GM21367 (cell line): Measurements from ENCODE around the gene GP1BA.

Source experiments
- ATAC-seq: cut with Tn5 transposase; IDR thresholded peaks from one replicate; pipeline ENCODE4 v1.9.1; 2021; ENCODE audit not compliant: unreplicated experiment

Gene GP1BA

GRCh38 chr17:4937553-4937952, 5.5 kb downstream of the GP1BA start:
- ATAC-seq: no peak

GRCh38 chr17:4938069-4938491, 6.0 kb downstream of the GP1BA start:
- ATAC-seq: no peak

DNA sequence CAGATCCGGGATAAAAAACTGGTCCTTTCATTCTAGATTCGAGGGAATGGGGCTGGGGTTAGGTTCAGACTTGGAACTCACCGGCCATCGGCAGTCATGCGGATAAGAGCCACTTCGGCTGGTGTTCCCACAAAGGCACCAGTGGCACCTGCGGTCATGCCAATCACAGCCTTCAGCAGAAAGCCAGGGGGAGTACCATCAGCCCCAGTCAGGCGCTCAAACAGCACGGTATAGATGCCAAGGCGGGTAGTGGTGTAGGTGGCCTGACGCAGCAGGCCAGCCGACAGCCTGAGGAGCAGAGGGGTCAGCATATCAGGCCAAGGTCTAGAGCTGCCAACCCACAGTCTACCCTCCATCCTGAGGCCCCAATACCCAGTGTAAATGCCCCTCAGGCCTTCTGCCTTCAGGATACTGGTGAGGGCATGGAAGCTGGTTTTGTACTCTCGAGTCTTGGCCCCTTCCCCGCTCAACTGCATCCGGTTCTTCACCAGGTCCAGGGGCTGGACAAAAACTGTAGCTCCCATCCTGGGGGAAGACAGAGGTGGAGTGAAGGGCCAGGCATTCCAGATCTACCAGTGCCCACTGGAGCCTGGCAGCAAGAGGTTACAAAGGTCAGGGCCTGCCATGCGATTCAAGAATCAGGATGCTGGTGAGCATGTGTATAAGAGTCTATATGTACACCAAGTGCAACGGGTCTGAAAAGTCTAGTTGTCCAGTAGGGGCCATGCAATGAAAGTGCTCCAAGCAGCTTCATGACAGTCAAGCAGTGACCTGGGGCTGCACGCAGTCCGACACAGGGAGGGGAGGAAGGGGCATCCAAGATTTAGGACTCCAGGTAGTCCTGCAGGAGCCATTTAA, 6.8 kb downstream of the GP1BA start:
- ATAC-seq: no peak

DNA sequence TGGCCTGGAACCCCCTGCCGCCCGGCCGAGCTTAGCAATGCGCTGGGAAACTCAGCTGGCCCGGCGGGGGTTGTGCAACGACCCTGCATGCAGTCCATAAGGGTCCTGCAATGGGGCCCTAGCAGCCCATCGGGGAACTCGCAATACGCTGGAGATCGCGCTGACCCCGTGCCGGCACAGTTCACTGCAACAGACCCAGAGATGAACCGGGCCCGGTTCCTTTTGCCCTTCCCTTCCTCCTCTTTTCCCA, 7.4 kb downstream of the GP1BA start:
- no peak for ATAC-seq

DNA sequence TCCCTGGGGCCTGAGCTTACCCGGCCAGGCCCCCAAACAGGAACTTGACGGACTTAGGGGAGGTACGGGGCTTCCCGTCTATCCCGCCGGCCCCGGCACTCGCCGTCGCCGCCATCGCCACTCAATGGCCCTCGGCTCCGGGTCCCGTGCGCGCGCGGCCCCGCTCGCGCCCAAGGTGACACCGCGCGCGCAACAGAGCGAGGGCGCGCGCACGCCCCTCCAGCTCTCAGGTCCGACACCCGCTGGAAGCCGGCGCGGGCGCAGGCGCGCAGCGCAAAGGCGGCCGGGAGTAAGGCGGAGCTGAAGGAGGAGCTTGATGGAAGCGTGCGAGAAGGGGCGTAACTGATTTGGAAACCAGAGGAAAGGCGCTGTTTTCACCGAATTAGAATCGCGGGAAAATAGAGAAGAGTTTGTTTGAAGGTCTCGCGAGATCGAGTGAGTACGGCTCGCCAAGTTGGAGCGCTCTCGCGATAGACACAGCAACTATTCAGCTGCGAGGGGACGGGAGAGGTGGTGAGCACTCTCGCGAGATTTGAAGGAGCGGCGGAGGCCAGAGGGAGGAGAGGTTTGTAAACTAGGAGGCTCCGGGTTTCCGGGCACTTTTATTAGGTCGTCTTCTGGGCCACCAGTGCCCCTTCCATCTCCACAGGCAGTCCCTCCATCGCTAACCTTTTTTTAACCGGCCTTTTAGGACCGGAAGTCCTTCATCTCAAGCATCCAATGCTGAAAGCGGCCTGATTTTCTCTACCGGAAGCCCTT, 7.9 kb downstream of the GP1BA start, which contains the start of the genes RNF167 and SLC25A11:
RNF167 (plus strand) TSS at position 473 of the 759 bp plus-strand sequence. CDS start 642 bp downstream, outside the sequence.
SLC25A11 (minus strand) TSS at position 251 of the 759 bp plus-strand sequence; CDS start at position 115, 136 bp downstream.
- peak; percentile 55 for ATAC-seq

- ATAC-seq: no peak
Observed at GRCh38 chr17:4940555-4941318, 8.7 kb downstream of the GP1BA start.

DNA sequence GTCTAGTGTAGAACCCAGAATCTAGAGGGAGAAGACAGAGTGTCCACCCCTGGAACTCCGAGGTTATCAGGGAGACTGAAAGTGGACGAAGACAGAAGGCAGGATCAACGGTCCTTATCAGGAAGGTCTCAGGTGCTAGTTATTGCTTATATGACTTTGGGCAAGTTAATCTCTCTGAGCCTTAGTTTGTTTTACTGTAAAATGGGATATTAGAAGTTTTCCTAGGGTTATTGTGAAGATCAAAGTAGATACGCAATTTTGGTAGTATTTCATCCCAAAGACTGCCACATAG, 9.2 kb downstream of the GP1BA start:
- no peak for ATAC-seq

- ATAC-seq: no peak
Observed at GRCh38 chr17:4942760-4943508, 10.9 kb downstream of the GP1BA start.

- ATAC-seq: no peak
Observed at GRCh38 chr17:4944163-4944553, 12.1 kb downstream of the GP1BA start.

DNA sequence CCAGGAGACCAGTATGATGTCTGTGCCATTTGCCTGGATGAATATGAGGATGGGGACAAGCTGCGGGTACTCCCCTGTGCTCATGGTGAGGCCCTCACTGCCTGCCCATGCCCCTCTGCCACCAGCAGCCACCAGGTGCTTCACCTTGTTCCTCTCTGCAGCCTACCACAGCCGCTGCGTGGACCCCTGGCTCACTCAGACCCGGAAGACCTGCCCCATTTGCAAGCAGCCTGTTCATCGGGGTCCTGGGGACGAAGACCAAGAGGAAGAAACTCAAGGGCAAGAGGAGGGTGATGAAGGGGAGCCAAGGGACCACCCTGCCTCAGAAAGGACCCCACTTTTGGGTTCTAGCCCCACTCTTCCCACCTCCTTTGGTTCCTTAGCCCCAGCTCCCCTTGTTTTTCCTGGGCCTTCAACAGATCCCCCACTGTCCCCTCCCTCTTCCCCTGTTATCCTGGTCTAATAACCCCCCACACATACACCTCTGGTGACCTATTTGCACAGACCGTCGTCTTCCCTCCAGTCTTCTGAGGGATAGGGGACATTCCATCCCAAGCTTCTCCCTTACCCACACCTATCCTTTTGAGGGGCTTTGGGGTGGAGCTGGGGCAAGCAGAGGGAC, 12.6 kb downstream of the GP1BA start:
- no peak for ATAC-seq

- ATAC-seq: no peak
Observed at GRCh38 chr17:4945176-4945943, 13.3 kb downstream of the GP1BA start.

GRCh38 chr17:4945944-4946280, 13.8 kb downstream of the GP1BA start:
- ATAC-seq: no peak

DNA sequence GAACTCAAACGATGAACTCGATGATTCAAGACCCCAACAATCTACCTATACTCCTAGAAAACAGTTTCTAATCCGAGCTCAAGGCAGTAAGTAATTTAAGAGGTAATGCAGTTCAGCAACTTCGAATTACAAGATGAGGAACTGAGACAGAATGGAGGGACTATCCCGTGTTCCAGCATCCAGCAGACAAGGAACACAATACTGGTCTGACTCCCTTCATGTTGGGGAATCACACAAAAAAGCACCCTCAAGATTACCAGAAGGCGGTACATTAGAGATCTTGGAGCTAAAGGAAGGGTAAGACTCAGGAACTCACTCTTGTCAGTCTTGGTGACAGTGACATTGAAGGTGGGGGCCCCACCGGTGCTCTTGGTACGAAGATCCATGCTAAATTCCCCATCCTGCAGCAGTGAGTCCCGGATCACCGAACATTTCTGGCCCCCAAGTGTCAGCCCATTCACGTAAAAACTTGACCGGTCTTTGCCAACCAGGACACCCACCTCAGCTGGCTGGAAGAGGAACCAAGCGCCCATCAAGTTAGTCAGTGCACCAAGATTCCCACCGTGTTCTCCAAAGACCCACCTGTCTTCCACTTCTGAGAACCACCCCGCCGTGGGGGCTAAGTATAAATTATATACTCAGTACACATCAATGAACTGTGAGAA, 14.4 kb downstream of the GP1BA start:
- no peak for ATAC-seq

GRCh38 chr17:4947010-4947410, 14.9 kb downstream of the GP1BA start:
- ATAC-seq: no peak

- no peak for ATAC-seq
Observed at GRCh38 chr17:4947411-4948165, 15.5 kb downstream of the GP1BA start.

GRCh38 chr17:4948166-4948930, 16.3 kb downstream of the GP1BA start, which contains the start of gene PFN1:
PFN1 (minus strand) TSS chr17:4948530; CDS start chr17:4948394, 136 bp downstream.
- no peak for ATAC-seq

DNA sequence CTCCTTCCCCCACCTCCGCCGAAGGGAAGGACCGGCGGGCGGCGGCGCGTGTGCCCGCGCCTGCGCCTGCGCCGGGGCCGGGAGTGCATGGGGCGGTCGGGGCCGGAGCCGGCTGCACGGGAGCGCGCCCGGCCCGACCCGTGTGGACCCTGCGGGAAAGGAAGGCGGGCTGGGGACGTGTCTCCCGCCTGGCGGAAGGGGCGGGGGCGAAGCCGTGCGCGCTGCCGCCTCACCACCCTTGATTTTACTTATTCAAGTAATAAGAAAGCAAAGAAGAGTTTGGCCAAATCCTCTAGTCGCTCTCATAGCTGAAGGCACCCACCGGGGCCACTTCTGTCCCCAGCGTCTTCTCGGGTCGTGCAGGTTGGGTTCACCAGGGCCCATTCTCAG, 16.8 kb downstream of the GP1BA start:
- no peak for ATAC-seq
